Endothelial cell of umbilical vein (primary cell): ENCODE results near the gene CACNA2D2. TPM values are rescaled to one million over a fixed set of nuclear protein-coding genes. Genes with fewer than 3 reads are reported as not detected.

Experiments used
- BruUV-seq: library from RNA; stranded (reverse); fragments of 400-500 nt; replicated peaks from 2 replicates; lab custom pipeline; 2021; lab: Mats Ljungman, UMichigan
- CTCF ChIA-PET: fragments of 300-600, 350-600 bp; sonication (Branson Sonifier 250); formaldehyde crosslinking; loops from one replicate; lab custom pipeline; 2021; ENCODE audit warnings: antibody characterized with exemption, inconsistent platforms; lab: Charles Lee
- POLR2A ChIA-PET: fragments of 300-600, 350-600 bp; sonication (Branson Sonifier 250); formaldehyde crosslinking; loops from one replicate; lab custom pipeline; 2021; ENCODE audit warnings: antibody characterized with exemption, inconsistent platforms; lab: Charles Lee
- DNase-seq: peaks from one replicate; pipeline ENCODE4 v3.0.0-alpha.2; 2011; ENCODE audit warnings: low read depth, low spot score
- FAIRE-seq: peaks from 2 replicates; lab custom pipeline; 2011; peaks lifted over from hg19 to GRCh38; lab: Jason Lieb, UNC
- H2AFZ ChIP-seq: 2 replicates; pipeline ENCODE4 v1.6.0; 2012; ENCODE audit warnings: low read depth, low read length, control low read depth, inconsistent platforms
- H3K27ac ChIP-seq: 2 replicates; pipeline ENCODE4 v1.5.1; 2011; ENCODE audit warnings: low read depth, mild to moderate bottlenecking, control low read depth, low read length, moderate library complexity; ENCODE audit not compliant: insufficient read depth
- H3K27me3 ChIP-seq, 2 experiments: 2 replicates each; pipeline versions ENCODE4 v1.6.0 to v1.6.1; 2011; ENCODE audit warnings: low read length in 2 of 2, mixed read lengths in 1 of 2; ENCODE audit not compliant: control insufficient read depth in 2 of 2, insufficient read depth in 2 of 2
- H3K36me3 ChIP-seq, 2 experiments: 2 replicates in 1 of 2; 3 replicates in 1 of 2; pipeline ENCODE4 v1.5.1; 2011; ENCODE audit warnings: low read length in 2 of 2, mild to moderate bottlenecking in 1 of 2, moderate library complexity in 1 of 2; ENCODE audit not compliant: control insufficient read depth in 2 of 2, insufficient read depth in 2 of 2; ENCODE audit errors: extremely low read depth in 1 of 2
- H3K4me1 ChIP-seq: 3 replicates; pipeline ENCODE4 v1.5.1; 2011; ENCODE audit warnings: mild to moderate bottlenecking, low read length; ENCODE audit not compliant: control insufficient read depth, insufficient read depth; ENCODE audit errors: extremely low read depth
- H3K4me2 ChIP-seq: 2 replicates; pipeline ENCODE4 v1.6.1; 2011; ENCODE audit warnings: low read length, control low read depth, mixed read lengths; ENCODE audit not compliant: insufficient read depth
- H3K4me3 ChIP-seq, 3 experiments: fragments of 200-600 bp in 1 of 3; sonication (generic), shearing (Covaris generic) in 1 of 3; replicated peaks in 1 of 3; 2 replicates each; pipeline ENCODE4 v1.5.1; 2011 to 2016; ENCODE audit warnings: control low read depth in 3 of 3, low read length in 3 of 3, mild to moderate bottlenecking in 2 of 3, inconsistent platforms in 1 of 3, low read depth in 1 of 3, moderate library complexity in 1 of 3; ENCODE audit not compliant: insufficient read depth in 1 of 3
- H3K79me2 ChIP-seq: 2 replicates; pipeline ENCODE4 v1.6.0; 2012; ENCODE audit warnings: low read length, inconsistent platforms; ENCODE audit not compliant: control insufficient read depth, insufficient read depth
- H3K9ac ChIP-seq: replicated peaks from 2 replicates; pipeline ENCODE3; 2011; ENCODE audit warnings: low read length, control low read depth; ENCODE audit not compliant: insufficient read depth; ENCODE audit errors: extremely low read depth
- H3K9me1 ChIP-seq: replicated peaks from 3 replicates; pipeline ENCODE4 v1.6.0; 2011; ENCODE audit warnings: mild to moderate bottlenecking, low read length; ENCODE audit not compliant: control insufficient read depth, insufficient read depth; ENCODE audit errors: extremely low read depth
- H3K9me3 ChIP-seq: replicated peaks from 2 replicates; pipeline ENCODE4 v1.5.1; 2012; ENCODE audit warnings: low read length, inconsistent platforms; ENCODE audit not compliant: control insufficient read depth, insufficient read depth
- H4K20me1 ChIP-seq: replicated peaks from 2 replicates; pipeline ENCODE3; 2011; ENCODE audit warnings: mild to moderate bottlenecking, low read length; ENCODE audit not compliant: control insufficient read depth, insufficient read depth; ENCODE audit errors: extremely low read depth
- CTCF ChIP-seq, 2 donors: IDR thresholded peaks; 1 replicate in 1 of 2; 2 replicates in 1 of 2; pipeline ENCODE4 v1.5.1; 2011; ENCODE audit warnings: low read length in 2 of 2, mild to moderate bottlenecking in 2 of 2, moderate library complexity in 2 of 2, control low read depth in 1 of 2, inconsistent platforms in 1 of 2, low read depth in 1 of 2; ENCODE audit not compliant: insufficient read depth in 1 of 2; ENCODE audit errors: extremely low read depth in 1 of 2
- EZH2 ChIP-seq: IDR thresholded peaks from 2 replicates; pipeline ENCODE4 v1.6.1; 2012; ENCODE audit warnings: borderline replicate concordance, low read depth, mild to moderate bottlenecking, moderate library complexity, low read length, inconsistent platforms; ENCODE audit not compliant: severe bottlenecking
- FOS ChIP-seq: IDR thresholded peaks from 2 replicates; pipeline ENCODE4 v1.6.1; 2011; ENCODE audit warnings: mild to moderate bottlenecking, low read length, moderate library complexity, borderline replicate concordance; ENCODE audit not compliant: insufficient read depth
- GATA2 ChIP-seq: IDR thresholded peaks from 2 replicates; pipeline ENCODE4 v1.7.0; 2011; ENCODE audit warnings: low read depth, mild to moderate bottlenecking, moderate library complexity, mixed read lengths, low read length; ENCODE audit not compliant: insufficient read length, insufficient read depth
- JUN ChIP-seq: IDR thresholded peaks from 2 replicates; pipeline ENCODE4 v1.6.1; 2011; ENCODE audit warnings: borderline replicate concordance, low read depth; ENCODE audit not compliant: insufficient read length, insufficient read depth
- MAX ChIP-seq: IDR thresholded peaks from 2 replicates; pipeline ENCODE4 v1.6.1; 2011; ENCODE audit not compliant: insufficient read depth, insufficient read length
- MYC ChIP-seq: IDR thresholded peaks from one replicate; pipeline ENCODE4 v1.6.1; 2011; ENCODE audit warnings: mild to moderate bottlenecking, low read depth, low read length
- POLR2A ChIP-seq: IDR thresholded peaks from 2 replicates; pipeline ENCODE4 v1.6.1; 2012; ENCODE audit warnings: low read depth, mild to moderate bottlenecking, control low read depth, low read length
- dilution Hi-C: fragments of 300-500 bp; cut with MboI; formaldehyde crosslinking; loops from one replicate; pipeline ENCODE4 v1.15.0; 2019; ENCODE audit warnings: low sequenced_read_pairs; ENCODE audit not compliant: extremely low pct_ligation_motif_present
- intact Hi-C: fragments of 100-400 bp; cut with micrococcal nuclease; formaldehyde crosslinking; loops from one replicate; pipeline ENCODE4 v1.10.0; 2022
- polyA plus RNA-seq, 4 experiments: library from polyadenylated mRNA; depleted of rRNA in 3 of 4; stranded (reverse) in 3 of 4; unstranded in 1 of 4; fragments of >200 nt; gene quantifications; 2 replicates each; pipeline versions ENCODE4 v1.2.1 to v1.2.3, GENCODE V29; 2011 to 2012; ENCODE audit warnings: missing spikeins in 1 of 4
- total RNA-seq: library from RNA; stranded (reverse); gene quantifications from 2 replicates; pipeline ENCODE4 v1.2.3, GENCODE V29; 2021

The CACNA2D2 gene
- total and polyA plus RNA-seq, 2 donors (not counting 3 experiments of a cell fraction or from before 2014, with no cell fraction given) = 0.15 TPM; not detected in 1

- peak; percentile 37 for DNase-seq
- ChIA-PET CTCF (interaction anchor here (0.9 to 5.0 kb wide), 10 partner anchors 9 to 275 kb away, joined by 3 to 66 read pairs (median 8); partner anchors contain the start of genes CISH, CYB561D2, HYAL2 and HYAL3), POLR2A (interaction anchor here (0.5 to 6.1 kb wide), 5 partner anchors 9 to 207 kb away, joined by 3 to 38 read pairs (median 7); partner anchors contain the start of genes HYAL2, HYAL3, NAA80 and TUSC2)
- Histone ChIP-seq H3K36me3 (peaks cover under 1 to 5% of the 10 kb centered on the region in 2 experiments), H3K4me3 (peak overlapping the region; percentile 85 to 93 (median 90)), H4K20me1 (no peaks in the 10 kb centered on the region), H3K9me3 (no peaks in the 10 kb centered on the region), H3K27me3 (no peaks in the 10 kb centered on the region), H3K9ac (peak overlapping the region; percentile 92), H3K79me2 (peaks cover 54% of the 10 kb centered on the region), H3K27ac (peak overlapping the region; percentile 95), H3K4me1 (peaks cover 43% of the 10 kb centered on the region), H3K9me1 (no peaks in the 10 kb centered on the region), H2AFZ (no peak overlapping the region), H3K4me2 (peak overlapping the region; percentile 93)
- TSS peak; percentile 63 for BruUV-seq
- TF ChIP-seq POLR2A = no peak
- TF ChIP-seq EZH2 = no peak
- no peak for TF ChIP-seq MAX
- no peak for TF ChIP-seq JUN
- TF ChIP-seq MYC = no peak
- TF ChIP-seq FOS = no peak
- TF ChIP-seq CTCF (IDR thresholded peaks at IDR 0.05; ENCODE audit: extremely low read depth in 1 of 2, insufficient read depth in 1 of 2, low read depth in 1 of 2, low read length in 2 of 2) = no peak
- peak; percentile 16 for TF ChIP-seq GATA2
- dilution Hi-C loops (no loop called here), intact Hi-C loops (loop anchor here (1.0 kb wide), 2 partner anchors 8 to 37 kb away; partner anchors contain the start of genes HYAL3, NAA80 and TUSC2)
- FAIRE-seq = peak; percentile 26
Observed at GRCh38 chr3:50336452-50337174, 166.8 kb downstream of the CACNA2D2 start.
